GM18517 (cell line): ENCODE measurements around the gene C16orf78.
A peak's percentile ranks its signal among the peaks of the same experiment; 100 is the strongest.
"Not testable (repeated sequence)": the region's sequence is repeated elsewhere in the genome, so short reads cannot be mapped to it uniquely, and the experiment has no call there.

Experiments used
- ATAC-seq: cut with Tn5 transposase; IDR thresholded peaks from one replicate; pipeline ENCODE4 v1.9.1; 2021; ENCODE audit warnings: mild to moderate bottlenecking, moderate library complexity; ENCODE audit not compliant: unreplicated experiment

The C16orf78 gene

DNA sequence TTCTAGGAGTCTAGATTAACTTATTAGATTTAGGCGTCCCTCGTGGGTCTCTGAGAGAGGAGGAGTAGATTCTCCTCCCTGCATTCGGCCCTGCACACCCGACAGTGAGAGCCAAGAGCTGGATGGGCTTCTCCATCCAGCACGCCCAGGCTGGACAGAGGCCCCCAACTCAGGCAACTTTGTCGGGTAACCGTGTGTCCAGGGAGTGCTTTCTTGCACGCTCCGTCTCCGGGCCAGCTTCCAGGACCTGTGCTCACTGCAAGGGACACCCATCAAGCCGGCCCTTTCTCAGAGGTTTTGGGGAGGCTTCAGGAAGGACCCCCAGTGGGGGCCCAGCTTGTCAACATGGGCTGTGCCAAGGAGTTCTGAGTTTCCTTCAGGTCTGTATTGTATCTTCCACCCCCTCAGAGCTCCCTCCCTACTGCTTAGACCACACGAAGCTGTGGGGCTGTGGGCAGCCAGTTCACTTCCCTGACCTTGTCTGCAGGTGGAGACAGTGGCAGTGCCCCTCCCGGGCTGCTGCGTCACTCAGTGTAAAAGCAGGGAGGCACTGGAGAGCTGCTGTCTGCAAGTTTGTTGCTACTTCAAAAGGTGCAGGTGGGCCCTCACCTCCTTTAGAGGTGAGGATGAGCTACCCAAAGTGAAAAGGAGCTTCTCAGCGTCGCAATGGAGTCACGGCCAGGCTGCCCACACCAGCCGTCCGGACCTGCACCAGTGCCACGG lies 24.0 kb upstream of the C16orf78 start:
- no peak for ATAC-seq

DNA sequence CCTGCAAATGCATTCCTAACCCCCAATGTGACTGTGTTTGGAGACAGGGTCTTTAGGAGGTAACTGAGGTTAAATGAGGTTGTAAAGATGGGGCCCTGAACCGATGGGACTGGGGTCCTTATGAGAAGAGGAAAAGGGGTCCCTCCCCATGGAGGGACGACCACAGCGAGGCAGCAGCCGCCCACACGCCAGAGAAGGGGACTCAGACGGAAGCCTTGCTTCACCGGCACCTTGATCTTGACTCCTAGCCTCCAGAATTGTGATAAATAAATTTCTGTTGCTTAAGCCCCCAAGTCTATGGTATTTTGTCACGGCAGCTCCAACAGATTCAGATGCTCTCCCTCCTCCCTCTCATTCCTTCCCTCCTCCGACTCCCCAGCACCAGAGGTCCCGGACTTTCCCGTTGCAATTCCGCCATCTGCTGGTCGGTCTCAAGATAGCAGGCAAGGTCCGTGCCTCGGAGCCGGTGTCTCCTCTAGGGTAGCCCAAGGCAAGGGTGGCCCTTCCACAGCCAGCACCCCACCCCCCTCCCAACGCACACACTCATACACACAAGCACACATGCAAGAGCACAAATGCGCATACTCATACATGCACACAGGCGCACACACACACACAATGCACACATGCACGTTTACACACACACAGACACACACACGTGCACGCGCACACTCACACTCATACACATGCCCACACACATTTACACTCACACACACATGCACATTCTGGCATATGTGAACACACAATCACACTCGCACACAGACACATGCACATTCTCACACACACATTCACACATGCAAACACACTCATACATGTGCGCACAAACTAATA lies 23.1 kb upstream of the C16orf78 start:
- ATAC-seq = no peak

DNA sequence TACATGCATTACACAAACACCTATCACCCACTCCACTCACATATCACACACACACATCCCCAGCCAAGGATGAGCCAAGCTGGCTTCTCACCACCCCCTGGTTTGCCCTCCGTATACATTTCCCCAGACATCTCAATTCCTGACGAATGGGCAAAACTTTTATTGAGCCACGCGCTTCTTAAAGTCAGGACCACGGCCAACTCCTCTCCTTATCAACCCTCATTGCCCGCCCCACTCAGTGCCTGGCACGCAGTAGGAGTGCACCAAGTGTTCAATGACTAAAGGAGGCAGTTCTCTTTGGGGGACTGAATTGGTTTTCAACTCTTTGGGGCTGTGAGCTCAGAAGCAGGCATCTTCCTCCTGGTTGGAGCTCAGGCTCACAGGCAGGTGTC lies 22.5 kb upstream of the C16orf78 start:
- ATAC-seq = no peak

DNA sequence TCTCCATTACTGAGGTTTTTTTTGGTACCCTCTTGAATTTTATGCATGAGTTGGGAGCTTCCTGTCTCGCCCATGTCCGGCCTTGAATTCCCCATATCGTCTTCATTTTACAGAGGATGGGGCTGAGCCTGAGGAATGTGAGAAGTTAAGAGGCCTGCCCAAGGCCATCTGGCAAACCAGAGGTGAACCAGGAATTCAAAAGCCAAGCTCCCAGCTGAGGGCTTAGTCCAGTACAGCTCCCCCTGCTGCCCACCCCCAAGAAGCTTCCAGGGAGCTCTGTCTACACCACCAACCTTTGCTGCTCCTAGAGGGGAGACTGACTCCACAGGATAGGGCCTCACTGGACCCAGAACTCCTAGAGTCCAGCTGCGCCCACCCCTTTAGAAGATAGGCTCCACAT lies 20.7 kb upstream of the C16orf78 start:
- no peak for ATAC-seq

DNA sequence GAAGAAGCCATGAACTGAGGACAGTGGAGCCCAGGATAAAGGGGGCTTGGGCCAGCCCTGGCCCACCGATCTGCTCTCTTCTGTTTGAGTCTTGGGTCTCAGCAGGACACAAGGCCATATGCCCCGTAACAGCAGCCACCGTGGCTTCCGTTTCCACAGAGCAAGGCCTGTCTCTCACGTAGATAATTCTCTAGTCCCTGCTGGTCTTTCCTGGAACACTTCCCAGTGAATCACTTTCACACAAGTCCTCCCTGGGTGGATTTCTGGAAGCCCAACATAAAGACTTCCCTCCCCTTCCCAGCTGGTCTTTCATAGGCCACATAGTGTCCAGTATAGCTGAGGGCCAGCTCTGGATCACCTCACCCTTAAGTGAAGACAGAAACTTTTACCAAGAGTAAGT lies 19.9 kb upstream of the C16orf78 start:
- ATAC-seq = no peak

DNA sequence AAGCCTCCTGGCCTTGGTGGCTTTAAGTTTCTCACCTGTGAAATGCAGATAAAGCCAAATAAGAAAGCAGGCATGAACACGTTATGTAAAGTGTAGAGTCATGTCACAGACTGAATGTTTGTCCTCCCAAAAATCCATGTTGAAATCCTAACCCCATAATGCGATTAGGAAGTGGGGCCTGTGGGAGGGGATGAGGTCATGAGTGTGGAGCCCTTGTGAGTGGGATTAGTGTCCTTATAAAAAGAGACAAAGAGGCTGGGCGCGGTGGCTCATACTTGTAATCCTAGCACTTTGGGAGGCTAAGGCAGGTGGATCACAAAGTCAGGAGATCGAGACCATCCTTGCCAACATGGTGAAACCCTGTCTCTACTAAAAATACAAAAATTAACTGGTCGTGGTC lies 19.5 kb upstream of the C16orf78 start:
- ATAC-seq = no peak

DNA sequence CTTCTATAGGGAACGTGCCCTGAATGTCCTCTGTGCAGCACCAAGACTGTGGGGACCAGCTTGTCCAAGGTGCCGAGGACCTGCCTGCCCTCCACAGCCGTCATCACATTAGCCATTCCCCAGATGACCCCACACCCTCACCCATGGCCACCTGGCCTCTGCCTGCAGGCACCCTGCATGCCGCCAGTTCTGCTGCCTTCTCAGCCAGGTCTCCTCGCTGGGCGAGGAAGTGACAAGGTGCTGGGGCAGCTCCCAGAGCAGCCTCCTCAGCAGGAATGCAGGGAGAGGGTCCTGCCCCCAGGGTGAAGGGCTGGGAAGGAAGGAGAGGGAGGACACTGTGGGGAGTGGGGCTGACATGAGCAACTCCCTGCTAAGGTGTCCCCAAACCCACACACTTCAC lies 18.6 kb upstream of the C16orf78 start:
- ATAC-seq = no peak

DNA sequence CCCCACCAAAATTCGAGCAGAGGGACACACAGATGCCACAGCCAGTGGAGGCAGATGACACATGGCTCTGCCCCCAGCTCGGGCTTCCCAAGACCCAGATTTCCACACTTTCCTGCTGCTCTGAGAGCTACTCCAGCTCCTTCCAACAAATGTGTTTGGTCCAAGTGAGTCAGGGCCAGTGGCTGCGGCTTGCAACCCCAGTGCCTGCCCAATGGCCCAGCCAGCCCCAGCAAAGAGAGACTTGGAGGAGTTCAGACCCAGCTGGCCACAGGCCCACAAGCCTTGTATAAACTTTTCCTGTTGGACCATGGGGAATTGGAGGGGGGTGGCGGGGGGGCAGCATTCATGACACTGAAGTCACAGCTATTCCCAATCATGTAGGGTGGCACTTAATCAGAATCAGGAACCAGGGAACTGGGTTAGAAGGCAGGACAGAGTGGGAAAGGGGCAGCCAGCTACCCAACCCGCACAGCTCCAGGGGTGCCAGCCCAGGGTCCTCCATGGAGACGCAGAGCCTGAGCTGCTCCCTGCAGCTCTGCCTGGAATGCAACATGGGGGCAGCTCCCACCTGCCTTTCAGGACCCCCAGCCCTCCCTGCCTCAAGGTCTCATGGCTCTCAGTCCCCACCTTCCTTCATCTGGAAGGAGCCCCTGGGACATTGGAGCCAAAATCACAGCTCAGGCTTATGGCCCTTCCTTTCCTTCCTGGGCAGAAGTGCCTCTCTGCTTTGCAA lies 17.5 kb upstream of the C16orf78 start:
- ATAC-seq = no peak

DNA sequence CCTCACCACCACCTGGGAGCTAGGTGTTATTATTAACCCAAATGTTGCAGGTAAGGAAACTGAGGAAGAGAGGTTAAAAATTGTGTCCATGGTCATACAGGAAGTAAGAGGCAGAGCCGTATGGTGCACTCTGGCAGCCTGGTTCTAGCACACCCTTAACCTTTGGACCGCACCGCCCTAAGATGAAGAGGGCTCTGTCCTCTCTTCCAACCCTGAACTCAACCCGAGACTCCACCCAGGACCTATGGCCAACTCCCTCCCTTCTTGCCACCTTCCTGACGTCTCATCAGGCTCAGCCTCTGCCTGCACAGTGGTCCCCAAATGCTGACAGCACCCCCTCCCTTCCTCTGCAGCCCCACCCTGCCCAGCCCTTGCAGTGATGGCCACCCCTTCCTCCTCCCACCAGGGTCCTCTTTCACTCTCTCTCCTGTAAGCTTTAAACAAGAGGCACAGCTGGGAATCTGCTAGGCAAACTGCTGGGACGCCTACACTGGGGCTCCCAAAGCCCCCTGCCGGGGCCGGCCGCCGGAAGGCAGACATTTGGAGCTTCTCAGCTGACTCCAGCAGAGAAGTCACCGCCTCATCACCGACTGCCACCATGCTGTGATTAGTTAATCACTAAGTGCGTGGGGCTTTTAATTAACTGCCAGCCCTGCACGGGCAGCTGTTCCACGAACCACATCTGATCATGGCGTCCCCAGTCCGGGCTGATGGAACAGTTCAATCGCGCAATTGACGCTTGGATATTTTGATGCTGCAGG lies 16.7 kb upstream of the C16orf78 start:
- no peak for ATAC-seq

DNA sequence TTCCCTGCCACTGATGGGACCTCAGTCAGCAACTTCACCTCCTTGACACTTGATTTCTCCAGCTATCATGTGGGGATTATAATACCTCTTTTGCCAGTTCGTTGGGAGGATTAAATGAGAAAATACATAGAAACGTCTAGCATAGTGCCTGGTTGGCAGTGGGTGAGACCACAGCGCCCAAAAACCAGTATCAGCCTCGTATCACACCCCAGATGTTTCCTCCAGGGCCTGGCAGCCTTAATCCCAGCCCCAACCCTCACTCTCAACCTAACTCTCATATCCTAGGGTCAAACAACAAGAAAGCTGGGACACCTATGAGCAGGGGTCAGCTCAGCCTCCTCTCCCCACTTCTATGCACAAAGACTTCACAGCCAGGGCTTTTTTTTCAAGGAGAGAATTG lies 14.0 kb upstream of the C16orf78 start:
- ATAC-seq = no peak

DNA sequence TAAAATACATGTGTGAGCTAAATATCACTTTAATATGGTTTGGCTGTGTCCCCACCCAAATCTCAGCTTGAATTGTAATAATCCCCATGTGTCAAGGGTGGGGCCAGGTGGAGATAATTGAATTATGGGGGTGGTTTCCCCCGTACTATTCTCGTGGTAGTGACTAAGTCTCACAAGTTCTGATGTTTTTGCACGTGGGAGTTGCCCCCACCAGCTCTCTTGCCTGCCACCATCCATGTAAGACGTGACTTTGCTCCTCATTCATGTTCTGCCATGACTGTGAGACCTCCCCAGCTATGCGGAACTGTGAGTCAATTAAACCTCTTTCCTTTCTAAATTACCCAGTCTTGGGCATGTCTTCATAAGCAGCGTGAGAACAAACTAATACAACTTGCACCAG lies 11.9 kb upstream of the C16orf78 start:
- ATAC-seq = not testable (repeated sequence)

DNA sequence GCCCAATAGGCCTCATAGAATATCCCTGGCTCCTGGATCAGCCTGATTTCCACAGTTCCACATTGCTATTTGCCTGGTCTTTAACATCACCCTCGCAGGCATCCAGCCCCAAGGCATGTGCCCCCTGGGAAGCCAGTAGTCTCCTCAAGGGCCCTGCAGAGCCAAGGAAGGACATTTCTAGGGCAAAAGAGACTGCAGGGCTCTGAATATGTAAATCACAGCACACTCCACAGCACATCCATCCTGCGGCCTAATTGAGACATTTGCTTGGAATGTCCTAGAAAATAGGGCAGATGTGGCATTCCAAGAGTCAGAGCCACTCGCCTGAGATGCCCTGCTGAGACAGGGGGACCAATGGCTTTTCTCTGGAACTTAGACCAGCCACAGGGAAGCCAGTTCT lies 11.4 kb upstream of the C16orf78 start:
- no peak for ATAC-seq

DNA sequence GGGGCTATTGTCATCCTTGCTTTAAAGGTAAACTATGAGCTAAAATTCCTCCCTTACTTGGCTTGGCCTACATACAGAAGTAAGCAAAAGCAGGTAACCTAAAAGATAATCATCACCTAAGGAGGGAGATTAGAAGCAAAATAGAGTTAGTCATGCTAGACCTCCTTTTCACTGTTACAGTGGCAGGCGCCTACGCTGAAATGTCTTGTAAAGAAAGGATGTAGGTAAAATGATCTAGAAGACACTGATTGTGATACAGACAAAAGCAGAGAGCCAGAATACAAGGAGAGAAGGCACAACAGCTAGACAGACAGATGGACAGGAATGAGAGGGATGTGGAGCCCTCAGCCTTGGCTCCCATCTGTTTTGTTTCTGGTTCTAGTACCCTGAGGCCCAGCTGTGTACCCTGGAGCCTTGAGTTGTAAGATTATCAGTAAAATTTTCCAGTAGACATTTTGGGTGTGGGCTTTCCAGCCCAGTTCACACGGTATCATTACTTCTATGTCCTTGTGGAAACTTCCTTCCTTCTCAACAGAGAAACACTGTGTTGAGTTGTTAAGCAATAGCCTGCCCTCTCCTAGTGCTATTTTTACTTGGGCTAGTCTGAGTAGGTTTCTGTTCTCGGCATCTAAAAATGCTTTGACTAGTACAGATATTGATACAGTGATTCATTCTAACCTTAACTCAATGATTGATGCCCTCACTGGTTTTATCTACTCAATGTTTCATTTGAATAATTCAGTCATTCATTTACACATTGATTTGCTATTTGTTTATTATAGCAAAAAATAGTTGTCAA lies 7.7 kb upstream of the C16orf78 start:
- peak; percentile 88 for ATAC-seq

DNA sequence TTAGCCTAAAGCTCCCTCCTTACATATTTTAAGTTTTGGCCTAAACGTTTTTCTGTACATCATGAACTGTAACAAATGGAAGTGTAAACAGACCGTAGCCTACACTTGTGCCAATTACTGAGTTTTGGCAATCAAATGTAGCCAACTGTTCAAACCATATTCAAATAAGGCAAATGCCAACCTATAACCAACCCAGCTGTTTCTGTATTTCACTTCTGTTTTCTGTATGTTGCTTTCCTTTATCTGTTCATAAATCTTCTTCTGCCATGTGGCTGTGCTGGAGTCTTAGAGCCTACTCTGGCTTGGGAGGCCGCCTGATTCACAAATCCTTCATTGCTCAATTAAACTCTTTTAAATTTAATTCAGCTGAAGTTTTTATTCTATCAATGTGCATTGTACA lies 6.9 kb upstream of the C16orf78 start:
- peak; percentile 80 for ATAC-seq

DNA sequence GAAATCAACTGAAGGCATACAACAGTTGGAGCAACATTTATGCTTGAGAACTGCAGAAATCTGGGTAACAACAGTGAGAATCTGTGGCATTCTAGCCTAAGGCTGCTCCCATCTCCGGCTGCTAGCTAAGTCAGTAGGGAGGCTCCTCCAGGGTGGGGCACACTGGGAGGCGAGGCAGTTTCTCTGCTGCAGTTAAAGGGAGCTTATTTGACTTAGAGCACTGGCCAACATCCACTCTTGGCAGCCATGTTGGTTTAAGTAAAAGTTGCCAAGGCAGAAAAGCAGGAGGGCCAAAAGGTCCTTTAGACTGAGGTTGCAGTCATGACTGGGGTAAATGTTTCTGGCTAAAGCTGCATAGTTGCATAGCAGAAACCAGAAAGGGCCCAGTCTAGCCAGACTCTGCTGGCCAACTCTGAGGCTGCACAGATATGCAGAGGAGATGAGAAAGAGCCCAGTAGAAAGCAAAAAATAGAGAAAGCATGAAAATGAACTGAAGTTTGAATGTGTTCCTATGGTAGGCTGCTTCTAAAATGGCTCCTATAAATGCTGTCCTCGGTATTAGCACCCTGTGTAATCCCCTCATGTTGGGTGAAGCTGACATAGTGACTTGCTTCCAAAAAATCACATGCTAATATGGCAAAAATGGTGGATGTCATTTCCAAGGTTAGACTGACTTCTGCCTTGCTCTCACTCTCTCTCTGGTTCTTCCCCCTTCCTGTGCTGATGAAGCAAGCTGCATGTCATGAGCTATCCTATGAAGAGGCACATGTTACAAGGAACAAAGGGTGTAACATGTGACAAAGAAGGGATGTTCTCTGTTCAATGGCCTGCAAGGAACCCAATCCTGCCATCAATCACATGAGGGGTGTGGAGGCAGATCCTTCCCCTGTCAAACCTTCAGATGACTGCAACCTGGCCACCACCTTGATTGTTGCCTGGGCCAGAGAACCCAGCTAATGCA lies 3.7 kb upstream of the C16orf78 start:
- no peak for ATAC-seq

DNA sequence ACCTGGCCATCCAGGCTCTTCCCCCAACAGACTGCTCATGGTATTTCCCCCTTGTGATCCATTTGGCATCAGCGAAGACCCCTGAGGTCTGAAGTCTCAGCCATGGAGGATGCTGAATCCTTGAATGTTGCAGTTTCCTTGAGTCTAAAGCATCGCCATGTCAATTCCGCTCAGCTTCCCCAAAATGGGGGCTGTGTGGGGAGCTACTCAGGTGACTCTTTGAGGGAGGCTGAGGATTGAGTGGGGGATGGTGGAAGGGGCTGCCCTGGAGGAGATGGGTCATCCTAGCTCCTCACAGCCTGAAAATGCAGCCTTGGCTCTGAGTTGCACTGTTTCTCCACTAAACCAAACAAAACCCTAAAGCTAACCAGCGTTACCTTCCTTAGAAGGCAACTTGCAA lies 2.6 kb downstream of the C16orf78 start:
- ATAC-seq = no peak

DNA sequence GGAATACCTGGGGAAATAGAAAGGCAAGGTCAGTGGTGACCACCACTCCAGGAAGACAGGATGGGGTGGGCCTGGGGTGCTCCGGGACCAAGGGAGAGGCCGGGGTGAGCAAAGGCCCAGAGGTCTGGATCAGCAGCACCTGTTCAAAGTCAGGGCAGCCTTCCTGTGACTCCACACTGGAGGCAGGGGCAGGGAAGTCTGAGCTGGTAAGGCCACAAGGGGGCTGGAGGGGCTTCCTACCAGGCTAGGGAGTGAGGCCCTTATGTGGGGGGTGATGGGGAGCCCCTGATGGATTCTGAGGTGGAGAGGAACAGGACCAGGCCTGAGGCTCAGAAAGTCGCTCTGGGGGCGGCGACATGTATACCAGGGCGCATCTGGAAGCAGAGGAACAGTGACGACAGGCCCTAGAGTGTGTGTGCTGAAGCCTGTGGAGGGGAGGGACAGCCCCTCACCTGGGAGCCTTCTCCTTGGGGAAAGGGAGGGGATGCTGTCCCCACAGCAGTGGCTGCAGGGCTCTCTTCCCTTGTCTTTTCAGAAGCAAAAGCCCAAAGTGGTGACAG lies 3.7 kb downstream of the C16orf78 start:
- ATAC-seq = no peak

DNA sequence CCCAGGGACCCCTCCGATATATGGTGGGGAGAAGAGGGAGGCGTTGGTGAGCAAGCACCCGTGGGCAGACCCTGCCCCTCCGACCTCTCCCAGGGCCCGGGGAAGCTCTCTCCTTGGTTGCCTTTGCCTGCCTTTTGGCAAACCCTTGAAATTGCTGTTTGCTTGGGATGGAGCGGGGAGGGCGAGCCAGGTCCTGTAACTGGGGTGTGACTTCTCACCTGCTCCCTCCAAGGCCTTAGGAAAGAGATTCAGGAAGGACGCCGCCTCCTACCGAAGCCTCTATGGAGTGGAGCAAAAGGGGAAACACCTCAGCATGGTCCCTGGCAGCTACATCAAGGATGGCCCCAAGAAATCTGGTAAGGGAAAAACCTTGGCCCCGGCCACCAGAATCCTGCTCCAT lies 4.6 kb downstream of the C16orf78 start:
- ATAC-seq = no peak

DNA sequence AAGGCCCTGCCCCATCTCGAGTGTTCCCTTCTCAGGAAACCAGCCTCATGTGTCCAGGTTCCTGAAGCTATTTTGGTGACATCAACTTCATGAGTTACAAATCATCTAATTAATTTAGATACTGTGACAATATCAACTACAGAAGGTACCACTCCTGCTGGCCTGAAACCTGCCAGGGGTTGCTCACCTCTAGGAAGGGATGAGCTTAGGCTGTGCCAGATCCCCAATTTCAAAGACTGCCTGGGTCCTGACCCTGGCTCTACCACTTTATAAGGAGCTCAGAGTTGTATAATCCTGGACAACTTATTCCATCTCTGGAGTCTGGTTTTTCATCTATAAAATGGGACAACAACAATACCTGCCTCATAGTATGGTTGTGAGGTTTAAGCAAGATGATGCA lies 5.2 kb downstream of the C16orf78 start:
- no peak for ATAC-seq
